Brain microvascular endothelial cell (primary cell): ENCODE measurements around the gene EXOC4.

ENCODE experiments used
- DNase-seq: peaks from one replicate; pipeline ENCODE4 v3.0.0-alpha.2; 2020
- H3K27ac ChIP-seq: fragments of 250-450 bp; sonication (Bioruptor Pico); 2 replicates; pipeline ENCODE4 v1.5.1; 2020; ENCODE audit warnings: mild to moderate bottlenecking, moderate library complexity
- H3K27me3 ChIP-seq: fragments of 250-450 bp; sonication (Bioruptor Pico); replicated peaks from 2 replicates; pipeline ENCODE4 v1.5.1; 2020; ENCODE audit warnings: mild to moderate bottlenecking
- H3K36me3 ChIP-seq: fragments of 250-450 bp; sonication (Bioruptor Pico); replicated peaks from 2 replicates; pipeline ENCODE4 v1.5.1; 2020; ENCODE audit warnings: mild to moderate bottlenecking
- H3K4me3 ChIP-seq: 2 replicates; pipeline ENCODE4 v1.5.1; 2011; ENCODE audit warnings: low read depth, mild to moderate bottlenecking, control low read depth, low read length, moderate library complexity
- in situ Hi-C: cut with HindIII; loops from 2 replicates; pipeline ENCODE4 v1.10.0; 2017; ENCODE audit warnings: low sequenced_read_pairs, low pct_ligation_motif_present
- TF ChIP-seq, protein P1 (sequence below): IDR thresholded peaks from 2 replicates; pipeline ENCODE4 v1.5.1; 2011; ENCODE audit warnings: low read depth, mild to moderate bottlenecking, moderate library complexity, low read length, control low read depth, inconsistent platforms; ENCODE audit errors: missing control alignments

EXOC4 gene

DNA sequence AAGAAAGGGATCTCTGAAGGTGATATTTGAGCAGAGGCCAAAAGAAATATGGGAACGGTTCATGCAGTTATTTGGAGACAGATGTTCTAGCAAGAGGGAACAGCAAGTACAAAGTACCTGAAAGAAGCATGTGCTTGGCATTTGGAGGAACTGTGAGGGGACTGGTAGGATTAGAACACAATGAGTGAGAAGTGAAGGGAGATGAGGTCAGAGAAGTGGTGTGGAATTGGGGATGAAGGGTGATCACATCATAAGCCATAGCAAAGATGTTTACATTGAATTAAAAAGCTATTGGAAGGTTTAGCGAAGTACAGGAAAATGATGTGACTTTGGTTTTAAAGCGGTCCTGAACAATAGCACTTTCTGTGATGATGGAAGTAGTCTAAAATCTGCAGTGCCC, 471.8 kb downstream of the EXOC4 start:
- DNase-seq: no peak
- Histone ChIP-seq H3K36me3 (no peaks in the 10 kb centered on the region), H3K27ac (no peak overlapping the region), H3K4me3 (no peak overlapping the region), H3K27me3 (no peaks in the 10 kb centered on the region)
- TF ChIP-seq, protein P1, sequence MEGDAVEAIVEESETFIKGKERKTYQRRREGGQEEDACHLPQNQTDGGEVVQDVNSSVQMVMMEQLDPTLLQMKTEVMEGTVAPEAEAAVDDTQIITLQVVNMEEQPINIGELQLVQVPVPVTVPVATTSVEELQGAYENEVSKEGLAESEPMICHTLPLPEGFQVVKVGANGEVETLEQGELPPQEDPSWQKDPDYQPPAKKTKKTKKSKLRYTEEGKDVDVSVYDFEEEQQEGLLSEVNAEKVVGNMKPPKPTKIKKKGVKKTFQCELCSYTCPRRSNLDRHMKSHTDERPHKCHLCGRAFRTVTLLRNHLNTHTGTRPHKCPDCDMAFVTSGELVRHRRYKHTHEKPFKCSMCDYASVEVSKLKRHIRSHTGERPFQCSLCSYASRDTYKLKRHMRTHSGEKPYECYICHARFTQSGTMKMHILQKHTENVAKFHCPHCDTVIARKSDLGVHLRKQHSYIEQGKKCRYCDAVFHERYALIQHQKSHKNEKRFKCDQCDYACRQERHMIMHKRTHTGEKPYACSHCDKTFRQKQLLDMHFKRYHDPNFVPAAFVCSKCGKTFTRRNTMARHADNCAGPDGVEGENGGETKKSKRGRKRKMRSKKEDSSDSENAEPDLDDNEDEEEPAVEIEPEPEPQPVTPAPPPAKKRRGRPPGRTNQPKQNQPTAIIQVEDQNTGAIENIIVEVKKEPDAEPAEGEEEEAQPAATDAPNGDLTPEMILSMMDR: no peak
- in situ Hi-C loops: no loop called here

GRCh38 chr7:133727476-133728214, 474.8 kb downstream of the EXOC4 start:
- TF ChIP-seq, protein P1: no peak
- Histone ChIP-seq H3K36me3 (no peaks in the 10 kb centered on the region), H3K4me3 (no peak overlapping the region), H3K27ac (no peak overlapping the region), H3K27me3 (no peaks in the 10 kb centered on the region)
- DNase-seq: no peak
- in situ Hi-C loops: no loop called here

- no peak overlapping the region for H3K4me3 ChIP-seq
- H3K27ac ChIP-seq: no peak overlapping the region
- no peaks in the 10 kb centered on the region for H3K36me3 ChIP-seq
- H3K27me3 ChIP-seq: no peaks in the 10 kb centered on the region
- no peak for DNase-seq
- in situ Hi-C loops: no loop called here
- TF ChIP-seq, protein P1: no peak
Measured at GRCh38 chr7:133730360-133730759, 477.5 kb downstream of the EXOC4 start.

DNA sequence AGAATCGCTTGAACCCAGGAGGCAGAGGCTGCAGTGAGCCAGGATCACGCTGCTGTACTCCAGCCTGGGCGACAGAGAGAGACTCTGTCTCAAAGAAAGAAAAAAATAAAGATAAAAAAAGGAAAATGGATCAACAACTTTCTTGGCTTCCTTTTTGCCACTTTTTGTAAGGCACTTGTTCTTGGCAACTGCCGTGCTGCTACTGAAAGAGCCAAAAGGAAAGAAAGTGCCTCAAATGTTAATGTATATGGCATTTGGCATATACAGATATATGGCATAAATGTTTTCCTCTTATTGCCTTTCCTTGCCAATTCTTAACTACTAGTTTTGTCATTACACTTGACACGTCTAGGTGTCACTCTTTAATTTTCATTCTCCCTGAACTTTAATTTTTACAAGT, 480.5 kb downstream of the EXOC4 start:
- in situ Hi-C loops: no loop called here

GRCh38 chr7:133735222-133735621, 482.3 kb downstream of the EXOC4 start:
- Histone ChIP-seq H3K36me3 (no peaks in the 10 kb centered on the region), H3K4me3 (no peak overlapping the region), H3K27me3 (no peaks in the 10 kb centered on the region), H3K27ac (no peak overlapping the region)
- in situ Hi-C loops: no loop called here
- DNase-seq: no peak
- TF ChIP-seq, protein P1: no peak

More for the DNA sequence above, 480.5 kb downstream of the EXOC4 start:
- Histone ChIP-seq H3K4me3 (no peak overlapping the region), H3K27ac (no peak overlapping the region), H3K36me3 (no peaks in the 10 kb centered on the region), H3K27me3 (no peaks in the 10 kb centered on the region)
- TF ChIP-seq, protein P1: no peak
- no peak for DNase-seq

- Histone ChIP-seq H3K4me3 (no peak overlapping the region), H3K27me3 (no peaks in the 10 kb centered on the region), H3K36me3 (no peaks in the 10 kb centered on the region), H3K27ac (no peak overlapping the region)
- DNase-seq: no peak
- in situ Hi-C loops: no loop called here
- TF ChIP-seq, protein P1: no peak
Measured at GRCh38 chr7:133739817-133740216, 486.9 kb downstream of the EXOC4 start.
